GM12874 (cell line): ENCODE results near the gene VPREB3.

Experiments used
- TF ChIP-seq, protein P1 (sequence below): IDR thresholded peaks from 2 replicates; pipeline ENCODE4 v1.5.1; 2011; ENCODE audit warnings: low read depth, mild to moderate bottlenecking, control low read depth, low read length, moderate library complexity; ENCODE audit not compliant: insufficient read depth

VPREB3 gene

GRCh38 chr22:23720855-23721254, 33.4 kb downstream of the VPREB3 start:
- TF ChIP-seq, protein P1, sequence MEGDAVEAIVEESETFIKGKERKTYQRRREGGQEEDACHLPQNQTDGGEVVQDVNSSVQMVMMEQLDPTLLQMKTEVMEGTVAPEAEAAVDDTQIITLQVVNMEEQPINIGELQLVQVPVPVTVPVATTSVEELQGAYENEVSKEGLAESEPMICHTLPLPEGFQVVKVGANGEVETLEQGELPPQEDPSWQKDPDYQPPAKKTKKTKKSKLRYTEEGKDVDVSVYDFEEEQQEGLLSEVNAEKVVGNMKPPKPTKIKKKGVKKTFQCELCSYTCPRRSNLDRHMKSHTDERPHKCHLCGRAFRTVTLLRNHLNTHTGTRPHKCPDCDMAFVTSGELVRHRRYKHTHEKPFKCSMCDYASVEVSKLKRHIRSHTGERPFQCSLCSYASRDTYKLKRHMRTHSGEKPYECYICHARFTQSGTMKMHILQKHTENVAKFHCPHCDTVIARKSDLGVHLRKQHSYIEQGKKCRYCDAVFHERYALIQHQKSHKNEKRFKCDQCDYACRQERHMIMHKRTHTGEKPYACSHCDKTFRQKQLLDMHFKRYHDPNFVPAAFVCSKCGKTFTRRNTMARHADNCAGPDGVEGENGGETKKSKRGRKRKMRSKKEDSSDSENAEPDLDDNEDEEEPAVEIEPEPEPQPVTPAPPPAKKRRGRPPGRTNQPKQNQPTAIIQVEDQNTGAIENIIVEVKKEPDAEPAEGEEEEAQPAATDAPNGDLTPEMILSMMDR, result no peak

- TF ChIP-seq, protein P1, result no peak
These were observed 35.7 kb downstream of the VPREB3 start for GRCh38 chr22:23718371-23719165.

GRCh38 chr22:23716811-23717801, 37.1 kb downstream of the VPREB3 start:
- TF ChIP-seq, protein P1, result no peak

DNA sequence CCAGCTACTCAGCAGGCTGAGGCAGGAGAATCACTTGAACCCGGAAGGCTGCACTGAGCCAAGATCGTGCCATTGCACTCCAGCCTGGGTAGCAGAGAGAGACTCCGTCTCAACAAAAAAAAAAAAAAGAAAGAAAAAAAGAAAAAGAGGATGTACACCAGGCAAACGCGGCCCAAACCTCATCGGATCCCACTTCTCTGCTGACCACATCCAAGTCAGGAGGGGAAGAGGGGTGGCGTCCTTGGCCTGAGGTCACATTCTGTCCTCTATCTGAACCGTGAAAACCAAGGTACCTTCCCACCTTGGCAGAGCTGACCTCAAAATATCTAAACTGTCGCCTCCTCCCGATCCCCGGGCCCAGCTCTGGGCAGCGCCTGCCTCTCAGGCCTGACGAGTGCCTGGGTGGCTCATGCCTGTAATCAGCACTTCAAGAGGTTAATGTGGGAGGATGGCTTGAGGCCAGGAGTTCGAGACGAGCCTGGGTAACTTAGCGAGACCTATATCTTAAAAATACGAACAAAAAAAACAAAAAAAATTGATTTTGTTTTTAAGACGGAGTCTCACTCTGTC, 38.3 kb downstream of the VPREB3 start:
- TF ChIP-seq, protein P1, result no peak

- TF ChIP-seq, protein P1, result no peak
These were observed 39.3 kb downstream of the VPREB3 start for GRCh38 chr22:23714596-23715578.

GRCh38 chr22:23713696-23714595, 40.3 kb downstream of the VPREB3 start:
- TF ChIP-seq, protein P1, result no peak
